Measurements from ENCODE around the gene PBX4.

The PBX4 gene

GRCh38 chr19:19651076-19651475 is 32.6 kb upstream of the PBX4 start:
- DNase-seq (ENCODE audit: low read depth): no peak
- H3K4me3 ChIP-seq (ENCODE audit: low read depth, low read length): no peak overlapping the region

GRCh38 chr19:19650331-19650730 is 31.8 kb upstream of the PBX4 start:
- H3K4me3 ChIP-seq (ENCODE audit: low read depth, low read length): no peak overlapping the region
- DNase-seq (ENCODE audit: low read depth): no peak

GRCh38 chr19:19649580-19649995 is 31.1 kb upstream of the PBX4 start:
- H3K4me3 ChIP-seq (ENCODE audit: low read depth, low read length): no peak overlapping the region
- DNase-seq (ENCODE audit: low read depth): no peak

- no peak for DNase-seq (ENCODE audit: low read depth)
- H3K4me3 ChIP-seq (ENCODE audit: low read depth, low read length): no peak overlapping the region
Measured at GRCh38 chr19:19649155-19649554, 30.7 kb upstream of the PBX4 start.

DNA sequence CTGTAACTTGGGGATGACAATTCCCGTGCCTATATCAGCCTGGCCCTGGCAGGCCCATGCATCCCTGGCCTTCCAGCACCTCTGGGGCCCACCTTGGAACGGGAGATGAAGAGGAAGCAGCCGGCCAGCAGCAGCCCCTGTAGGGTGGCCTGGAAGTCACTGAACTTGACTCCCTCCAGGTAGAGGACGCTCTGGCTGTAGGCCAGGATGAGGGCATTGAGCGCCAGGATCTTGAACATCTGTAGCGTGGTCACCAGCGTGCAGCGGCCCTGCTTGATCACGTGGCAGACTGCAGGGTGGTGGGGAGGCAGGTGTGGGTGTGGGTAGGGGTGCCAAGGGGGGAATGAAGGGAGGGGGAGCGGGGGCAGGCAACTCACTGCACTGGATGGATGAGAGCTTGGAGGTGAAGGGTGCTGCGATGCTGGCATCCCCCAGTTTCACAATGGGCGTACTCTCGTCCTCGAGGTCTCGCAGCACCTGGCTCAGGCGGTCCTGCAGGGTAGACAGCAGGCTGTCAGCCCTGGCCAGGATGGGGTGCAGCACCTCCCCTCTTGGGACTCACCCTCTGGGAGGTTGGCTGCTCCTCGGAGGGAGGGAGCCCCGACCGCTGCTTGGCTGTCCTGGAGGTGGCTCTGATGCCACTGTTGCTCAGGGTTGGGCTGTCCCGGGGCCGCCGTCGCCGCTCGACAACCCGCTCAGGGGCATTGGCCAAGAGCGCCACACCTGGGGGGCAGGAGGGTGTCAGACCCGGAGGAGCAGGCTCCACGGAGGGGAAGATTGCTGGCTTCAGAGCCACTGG is 28.7 kb upstream of the PBX4 start:
- no peak overlapping the region for H3K4me3 ChIP-seq (ENCODE audit: low read depth, low read length)
- DNase-seq (ENCODE audit: low read depth): no peak

DNA sequence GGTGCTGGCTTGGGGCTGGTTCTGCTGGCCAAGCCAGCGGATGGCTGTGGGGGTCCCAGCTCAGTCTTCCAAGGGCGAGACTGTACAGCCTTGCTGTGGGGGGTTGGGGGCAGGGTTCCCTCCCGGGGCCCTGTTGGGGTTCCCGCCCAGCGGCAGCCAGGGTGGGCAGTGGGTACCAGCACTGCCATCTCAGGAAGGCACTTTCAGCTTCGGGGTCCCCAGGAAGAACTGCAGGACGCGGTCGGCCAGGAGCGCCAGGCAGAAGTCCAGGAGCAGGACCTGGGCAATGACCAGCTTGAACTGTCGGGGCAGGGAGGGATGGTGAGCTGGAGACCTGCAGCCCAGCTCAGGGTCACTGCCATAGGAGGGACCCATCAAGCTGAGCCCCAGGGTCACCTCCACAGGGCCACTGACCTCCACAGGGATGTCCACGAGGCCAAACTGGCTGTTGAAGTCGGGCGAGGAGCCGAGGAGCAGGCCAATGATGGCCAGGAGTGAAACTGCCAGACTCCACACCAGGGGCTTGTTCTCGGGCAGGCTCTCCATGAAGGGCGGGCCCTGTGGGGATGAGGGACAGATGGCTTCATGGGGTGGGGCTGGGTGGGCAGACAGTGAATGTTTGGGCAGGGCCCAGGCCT is 26.9 kb upstream of the PBX4 start:
- no peak for DNase-seq (ENCODE audit: low read depth)
- no peak overlapping the region for H3K4me3 ChIP-seq (ENCODE audit: low read depth, low read length)

- DNase-seq (ENCODE audit: low read depth): no peak
- peak overlapping the region; percentile 92 for H3K4me3 ChIP-seq (ENCODE audit: low read depth, low read length)
Measured at GRCh38 chr19:19644054-19644388, 25.5 kb upstream of the PBX4 start.

GRCh38 chr19:19643158-19644053 is 24.9 kb upstream of the PBX4 start, which contains the start of gene GMIP:
Gene GMIP, minus strand, starts transcription at chr19:19643657. Its CDS starts 128 bp downstream, at chr19:19643529.
- DNase-seq (ENCODE audit: low read depth): no peak
- H3K4me3 ChIP-seq (ENCODE audit: low read depth, low read length): peak within 1 kb of the TSS; percentile 92

- no peak for DNase-seq (ENCODE audit: low read depth)
- H3K4me3 ChIP-seq (ENCODE audit: low read depth, low read length): peak overlapping the region; percentile 92
Measured at GRCh38 chr19:19642506-19643157, 24.1 kb upstream of the PBX4 start.

DNA sequence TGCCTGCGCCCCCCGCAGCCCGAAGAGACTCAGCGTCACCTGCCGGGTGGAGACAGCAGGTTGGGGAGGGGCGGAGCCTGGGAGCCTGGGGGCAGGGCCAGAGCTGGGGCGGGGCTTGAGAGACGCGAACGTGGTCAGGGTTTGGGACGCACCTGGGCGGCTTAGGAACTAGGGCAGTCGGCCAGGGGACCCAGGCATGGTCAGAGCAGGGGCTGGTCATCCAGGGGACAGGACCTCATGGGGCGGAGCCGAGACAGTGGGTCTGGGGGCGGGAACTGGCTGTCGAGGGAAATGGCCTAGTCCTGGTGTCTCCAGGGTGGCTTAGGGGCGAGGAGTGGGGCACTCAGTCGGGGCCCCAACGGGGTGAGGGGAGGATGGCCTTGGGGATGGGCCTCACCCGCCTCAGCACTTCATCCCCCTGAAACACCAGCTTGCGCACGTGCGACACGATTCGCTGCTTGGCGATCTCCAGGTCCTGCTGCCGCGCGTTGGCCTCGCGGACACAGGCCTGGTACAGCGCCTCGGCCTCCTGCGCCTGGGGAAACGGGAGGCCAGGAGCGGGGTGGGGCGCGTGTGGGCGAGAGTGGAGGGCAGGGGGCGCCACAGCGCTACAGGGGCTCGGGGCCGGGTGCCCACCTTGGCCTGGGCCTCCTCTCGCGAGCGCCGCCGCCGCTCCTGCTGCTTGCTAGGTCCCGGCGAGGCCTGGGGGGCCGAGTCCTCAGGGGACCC is 19.2 kb upstream of the PBX4 start:
- DNase-seq (ENCODE audit: low read depth): no peak
- no peak overlapping the region for H3K4me3 ChIP-seq (ENCODE audit: low read depth, low read length)

GRCh38 chr19:19637186-19637522 is 18.7 kb upstream of the PBX4 start:
- no peak for DNase-seq (ENCODE audit: low read depth)
- H3K4me3 ChIP-seq (ENCODE audit: low read depth, low read length): no peak overlapping the region

GRCh38 chr19:19636573-19637185 is 18.2 kb upstream of the PBX4 start:
- no peak for DNase-seq (ENCODE audit: low read depth)
- H3K4me3 ChIP-seq (ENCODE audit: low read depth, low read length): no peak overlapping the region

- no peak overlapping the region for H3K4me3 ChIP-seq (ENCODE audit: low read depth, low read length)
- DNase-seq (ENCODE audit: low read depth): no peak
Measured at GRCh38 chr19:19635313-19635702, 16.8 kb upstream of the PBX4 start.

DNA sequence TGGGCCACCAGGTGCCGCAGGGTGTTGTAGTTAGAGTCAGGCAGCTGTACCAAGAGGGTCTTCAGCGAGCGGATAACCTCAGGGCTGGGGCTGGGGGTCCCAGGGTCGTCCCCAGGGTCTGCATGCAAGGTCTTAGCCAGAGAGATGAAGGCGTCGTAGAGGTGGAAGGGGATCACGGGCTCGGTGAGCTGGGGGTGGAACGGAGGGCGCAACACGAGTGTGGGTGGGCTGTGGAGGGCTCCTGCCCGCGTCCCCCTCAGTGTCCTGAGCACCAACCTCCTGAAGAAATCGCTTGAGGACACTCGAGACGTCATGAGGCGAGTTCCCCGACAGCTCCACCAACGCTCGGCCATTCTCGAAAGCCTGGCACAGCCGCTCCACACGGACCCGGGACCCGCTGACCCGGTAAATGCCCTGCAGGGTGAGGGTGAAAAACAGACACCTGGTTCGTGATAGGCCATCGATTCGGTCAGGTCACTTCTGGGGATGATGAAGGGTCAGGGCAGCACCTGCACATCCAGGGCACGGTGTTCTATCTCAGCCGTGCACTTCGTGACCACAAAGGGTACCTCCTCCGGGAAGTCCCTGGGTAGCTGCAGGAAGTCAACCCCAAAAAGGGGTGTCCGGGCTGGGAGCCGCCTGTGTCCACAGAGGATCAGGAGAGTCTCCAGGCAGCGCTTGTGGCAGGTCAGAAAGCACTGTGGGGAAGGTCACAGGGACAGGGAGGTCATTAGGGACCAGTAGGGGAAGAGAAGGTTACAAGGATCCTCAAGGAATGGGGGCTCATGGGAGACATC is 16.2 kb upstream of the PBX4 start:
- H3K4me3 ChIP-seq (ENCODE audit: low read depth, low read length): no peak overlapping the region
- DNase-seq (ENCODE audit: low read depth): no peak

DNA sequence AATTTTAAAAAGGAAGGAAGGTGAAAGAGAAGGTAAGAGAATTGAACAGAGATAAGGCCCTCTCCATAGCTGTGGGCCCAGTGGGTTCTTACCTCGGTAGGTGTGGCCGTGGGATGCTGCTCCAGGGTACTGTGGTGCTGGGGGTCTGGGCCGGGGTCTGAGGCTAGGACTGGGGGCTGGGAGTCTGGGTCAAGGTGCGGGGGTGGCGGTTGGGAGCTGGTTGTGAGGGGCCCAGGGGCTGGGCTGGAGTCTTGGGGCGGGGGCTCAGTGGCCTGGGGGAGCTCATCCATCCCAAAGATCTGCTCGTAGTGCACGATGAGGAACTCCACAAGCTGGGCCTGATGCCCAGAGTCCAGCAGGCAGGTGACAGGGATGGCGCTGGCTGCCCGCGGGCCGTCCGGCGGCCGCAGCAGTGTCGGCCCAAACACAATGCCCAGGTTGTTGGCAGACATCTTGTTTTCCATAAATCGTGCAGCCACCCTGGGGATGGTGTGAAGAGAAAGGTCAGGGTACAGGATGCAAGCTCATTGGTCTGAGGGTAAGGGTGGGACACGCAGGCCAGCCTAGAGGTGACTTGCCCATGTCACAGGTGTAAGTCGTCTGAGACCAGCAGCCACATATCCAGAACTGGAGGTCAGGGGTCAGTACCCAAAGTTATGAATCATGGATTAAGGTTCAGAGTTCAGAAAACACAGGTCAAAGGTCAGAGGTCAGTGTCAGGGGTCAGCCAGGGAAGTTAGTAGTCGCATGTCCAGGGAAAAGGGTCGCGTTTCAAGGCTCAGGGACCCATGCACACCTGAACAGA is 15.4 kb upstream of the PBX4 start:
- DNase-seq (ENCODE audit: low read depth): no peak
- no peak overlapping the region for H3K4me3 ChIP-seq (ENCODE audit: low read depth, low read length)

DNA sequence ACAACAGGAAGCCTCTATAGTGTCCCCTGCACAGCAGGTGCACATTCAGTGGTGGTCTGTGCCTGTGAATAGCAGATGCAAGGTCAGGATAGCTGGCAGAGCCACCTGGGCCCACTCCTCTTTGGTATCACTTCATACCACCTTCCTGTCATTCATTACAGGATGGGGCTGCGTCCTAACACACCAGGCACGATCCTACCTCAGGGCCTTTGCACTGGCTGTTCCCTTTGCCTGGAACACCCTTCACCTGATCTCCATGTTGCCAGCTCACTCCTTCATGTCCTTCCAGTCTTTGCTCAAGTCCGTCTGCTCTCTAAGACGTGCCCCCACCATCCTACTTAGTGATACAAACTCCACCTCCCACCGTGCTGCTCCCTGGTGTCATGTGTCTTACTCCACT is 14.2 kb upstream of the PBX4 start:
- no peak overlapping the region for H3K4me3 ChIP-seq (ENCODE audit: low read depth, low read length)
- no peak for DNase-seq (ENCODE audit: low read depth)

GRCh38 chr19:19631346-19631745 is 12.9 kb upstream of the PBX4 start:
- H3K4me3 ChIP-seq (ENCODE audit: low read depth, low read length): no peak overlapping the region
- no peak for DNase-seq (ENCODE audit: low read depth)

All from skeletal muscle cell (primary cell).